ENCODE measurements around the gene PDSS2. TPM values are rescaled to one million over a fixed set of nuclear protein-coding genes. Genes with fewer than 3 reads are reported as not detected.
"Not testable (repeated sequence)": the region's sequence is repeated elsewhere in the genome, so short reads cannot be mapped to it uniquely, and the experiment has no call there.

Gene PDSS2
- total RNA-seq, 1 donor: 4.0 TPM

DNA sequence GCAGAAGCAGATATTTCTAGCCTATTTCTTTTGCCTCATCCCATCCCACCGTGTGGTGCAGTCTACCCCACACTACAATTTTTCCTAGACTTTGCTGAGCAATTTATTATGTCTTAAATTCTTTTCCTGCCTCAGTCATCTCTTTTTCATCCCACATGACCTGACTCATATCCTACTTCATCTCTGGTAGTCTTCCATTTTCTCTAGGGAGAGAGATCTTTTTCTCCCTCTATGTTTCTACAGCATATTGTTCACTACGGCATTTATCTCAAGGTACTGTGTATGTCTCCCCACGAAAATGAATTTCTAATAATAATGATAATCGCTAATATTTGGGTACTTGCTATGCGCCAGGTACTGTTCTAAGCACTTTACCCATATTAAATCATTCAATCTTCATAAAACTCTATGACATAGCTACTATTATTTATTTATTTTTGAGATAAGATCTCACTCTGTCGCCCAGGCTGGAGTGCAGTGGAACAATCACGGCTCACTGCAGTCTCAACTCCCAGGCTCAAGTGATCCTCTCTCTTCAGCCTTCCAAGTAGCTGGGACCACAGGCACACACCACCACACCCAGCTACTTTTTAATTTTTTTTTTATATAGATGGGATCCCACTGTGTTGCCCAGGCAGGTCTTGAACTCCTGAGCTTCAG lies 15.6 kb downstream of the PDSS2 start:
- H3K9me3 ChIP-seq (ENCODE audit: low read depth, low read length): peaks cover 11% of the 10 kb centered on the region
- H3K4me1 ChIP-seq (ENCODE audit: insufficient read depth, low read length): no peaks in the 10 kb centered on the region
- no peaks in the 10 kb centered on the region for H3K27me3 ChIP-seq (ENCODE audit: insufficient read depth, low read length)
- H3K4me3 ChIP-seq (ENCODE audit: low read length): no peak overlapping the region

DNA sequence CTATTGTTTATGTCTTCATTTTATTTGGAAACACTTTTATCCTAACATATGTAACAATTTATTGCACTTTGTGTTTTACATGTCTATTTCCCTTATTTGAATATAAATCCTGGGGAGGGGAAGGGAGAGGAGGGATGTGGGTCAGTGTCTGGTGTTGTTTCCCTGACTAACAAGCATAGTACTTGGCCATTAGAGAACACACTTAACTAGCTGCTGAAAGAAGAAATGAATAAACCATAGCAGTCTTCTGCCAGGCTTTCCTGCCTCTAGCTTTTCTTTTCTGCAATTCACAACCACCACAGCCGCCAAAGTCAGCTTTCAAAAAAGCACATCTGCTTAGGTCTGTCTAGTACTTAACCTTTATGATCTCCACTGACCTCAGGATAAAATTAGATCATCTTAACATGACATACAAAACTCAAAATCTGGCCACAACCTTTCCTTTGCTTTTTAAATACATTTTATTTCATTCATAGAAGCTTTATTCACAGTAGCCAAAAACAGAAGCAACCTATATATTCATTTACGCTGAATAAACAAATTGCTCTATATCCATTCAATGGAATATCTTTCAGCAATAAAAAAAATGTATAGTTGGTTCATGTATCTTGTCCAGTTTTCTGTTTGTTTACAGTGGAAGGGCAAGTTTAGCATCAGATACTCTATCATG lies 16.3 kb downstream of the PDSS2 start:
- Histone ChIP-seq H3K4me3 (ENCODE audit: low read length) (no peak overlapping the region), H3K4me1 (ENCODE audit: insufficient read depth, low read length) (no peaks in the 10 kb centered on the region), H3K27me3 (ENCODE audit: insufficient read depth, low read length) (no peaks in the 10 kb centered on the region), H3K9me3 (ENCODE audit: low read depth, low read length) (peaks cover 10% of the 10 kb centered on the region)

DNA sequence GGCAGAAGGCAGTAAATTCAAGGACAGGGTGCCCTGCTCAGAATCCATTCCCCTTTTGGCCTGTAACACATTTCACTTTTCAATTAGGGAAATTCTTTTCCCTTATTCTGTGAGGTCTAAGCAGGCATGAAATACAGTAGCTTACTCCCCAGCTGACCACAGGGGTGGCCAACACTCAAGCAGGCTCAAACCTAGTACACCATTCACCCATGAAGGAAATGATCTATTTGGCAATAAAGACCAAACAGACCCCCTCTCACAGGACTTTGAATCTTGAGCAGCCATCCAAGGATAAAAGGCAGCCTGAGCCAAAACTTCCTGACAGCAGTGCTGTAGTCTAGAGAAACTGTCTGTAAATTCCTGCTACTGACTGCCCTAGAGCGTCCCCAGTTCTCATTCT lies 17.7 kb downstream of the PDSS2 start:
- H3K4me3 ChIP-seq (ENCODE audit: low read length): no peak overlapping the region
- H3K9me3 ChIP-seq (ENCODE audit: low read depth, low read length): no peaks in the 10 kb centered on the region

DNA sequence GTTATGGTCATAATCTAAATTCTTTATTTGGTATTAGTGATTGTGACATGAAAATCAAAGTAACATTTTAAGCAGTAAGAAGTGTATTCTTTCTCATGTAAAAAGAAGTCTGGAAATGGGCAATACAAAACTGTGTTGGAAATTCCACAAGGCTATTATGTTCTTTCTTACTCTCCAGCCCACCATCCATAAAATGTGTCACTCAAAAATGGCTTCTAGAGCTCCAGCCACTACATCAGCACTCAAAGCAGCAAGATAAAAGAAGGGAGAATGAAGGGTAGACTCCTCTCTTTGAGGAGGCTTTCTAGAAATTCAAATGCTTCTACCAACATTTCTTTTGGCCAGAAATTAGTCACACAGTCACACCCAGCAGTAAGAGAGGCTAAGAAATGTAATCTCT lies 18.4 kb downstream of the PDSS2 start:
- Histone ChIP-seq H3K9me3 (ENCODE audit: low read depth, low read length) (no peaks in the 10 kb centered on the region), H3K4me3 (ENCODE audit: low read length) (no peak overlapping the region), H3K27me3 (ENCODE audit: insufficient read depth, low read length) (no peaks in the 10 kb centered on the region), H3K4me1 (ENCODE audit: insufficient read depth, low read length) (no peaks in the 10 kb centered on the region)

More for the DNA sequence above, 17.7 kb downstream of the PDSS2 start:
- Histone ChIP-seq H3K27me3 (ENCODE audit: insufficient read depth, low read length) (no peaks in the 10 kb centered on the region), H3K4me1 (ENCODE audit: insufficient read depth, low read length) (no peaks in the 10 kb centered on the region)

DNA sequence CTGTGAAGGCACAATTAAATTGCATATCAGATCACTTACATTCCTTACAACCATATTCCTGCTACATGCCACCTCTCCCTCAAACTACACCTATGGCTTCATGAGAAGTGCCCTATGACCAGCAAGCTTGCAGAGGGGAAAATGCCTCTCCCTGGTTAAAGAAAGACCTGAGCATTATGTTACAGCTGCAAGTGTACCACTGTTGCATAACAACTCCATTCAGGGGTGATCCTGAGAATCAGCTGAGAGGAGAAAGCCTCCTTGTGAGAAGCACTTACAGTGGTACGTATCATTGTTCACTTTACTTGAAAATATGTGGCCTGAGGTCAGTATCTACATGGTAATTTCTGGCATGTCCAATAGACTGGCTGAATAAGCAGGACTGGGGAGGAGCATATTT lies 20.0 kb downstream of the PDSS2 start:
- Histone ChIP-seq H3K27me3 (ENCODE audit: insufficient read depth, low read length) (no peaks in the 10 kb centered on the region), H3K9me3 (ENCODE audit: low read depth, low read length) (no peaks in the 10 kb centered on the region)

DNA sequence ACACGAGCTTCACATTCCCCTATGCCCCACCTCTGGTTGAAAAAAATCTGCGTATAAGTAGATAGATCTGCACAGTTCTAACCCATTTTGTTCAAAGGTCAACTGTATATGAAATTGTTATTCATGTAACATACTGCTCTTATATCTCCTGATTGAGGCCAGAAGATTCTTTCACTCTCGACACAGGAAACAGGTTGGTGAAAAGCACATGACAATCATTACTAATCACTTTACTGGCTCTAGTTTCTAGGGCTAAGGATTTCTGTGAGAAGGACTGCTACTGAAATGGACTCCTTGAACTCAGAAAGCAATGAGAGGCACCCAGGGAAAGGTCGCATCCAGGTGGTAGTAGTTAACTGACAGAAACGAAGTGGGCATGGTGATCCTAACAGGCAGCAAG lies 21.7 kb downstream of the PDSS2 start:
- no peaks in the 10 kb centered on the region for H3K4me1 ChIP-seq (ENCODE audit: insufficient read depth, low read length)
- H3K4me3 ChIP-seq (ENCODE audit: low read length): no peak overlapping the region
- H3K27me3 ChIP-seq (ENCODE audit: insufficient read depth, low read length): no peaks in the 10 kb centered on the region
- no peaks in the 10 kb centered on the region for H3K9me3 ChIP-seq (ENCODE audit: low read depth, low read length)

More for the DNA sequence above, 20.0 kb downstream of the PDSS2 start:
- Histone ChIP-seq H3K4me1 (ENCODE audit: insufficient read depth, low read length) (no peaks in the 10 kb centered on the region), H3K4me3 (ENCODE audit: low read length) (no peak overlapping the region)

DNA sequence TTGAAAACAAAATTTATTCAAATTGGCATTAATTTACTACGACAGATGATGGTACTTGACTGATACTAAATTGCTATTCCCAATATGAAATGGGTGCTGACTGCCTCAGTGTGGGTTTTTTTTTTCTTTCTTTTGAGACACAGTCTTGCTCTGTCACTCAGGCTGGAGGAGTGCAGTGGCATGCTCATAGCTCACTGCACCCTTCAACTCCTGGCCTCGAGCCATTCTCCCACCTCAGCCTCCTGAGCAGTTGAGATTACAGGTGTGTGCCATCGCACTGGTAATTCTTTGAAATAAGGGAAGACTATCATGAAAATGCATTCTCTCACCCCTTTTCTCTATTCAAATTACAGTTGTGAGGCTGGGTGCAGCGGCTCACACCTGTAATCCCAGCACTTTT lies 22.5 kb downstream of the PDSS2 start:
- no peaks in the 10 kb centered on the region for H3K4me1 ChIP-seq (ENCODE audit: insufficient read depth, low read length)
- H3K4me3 ChIP-seq (ENCODE audit: low read length): no peak overlapping the region
- H3K27me3 ChIP-seq (ENCODE audit: insufficient read depth, low read length): no peaks in the 10 kb centered on the region
- H3K9me3 ChIP-seq (ENCODE audit: low read depth, low read length): no peaks in the 10 kb centered on the region

DNA sequence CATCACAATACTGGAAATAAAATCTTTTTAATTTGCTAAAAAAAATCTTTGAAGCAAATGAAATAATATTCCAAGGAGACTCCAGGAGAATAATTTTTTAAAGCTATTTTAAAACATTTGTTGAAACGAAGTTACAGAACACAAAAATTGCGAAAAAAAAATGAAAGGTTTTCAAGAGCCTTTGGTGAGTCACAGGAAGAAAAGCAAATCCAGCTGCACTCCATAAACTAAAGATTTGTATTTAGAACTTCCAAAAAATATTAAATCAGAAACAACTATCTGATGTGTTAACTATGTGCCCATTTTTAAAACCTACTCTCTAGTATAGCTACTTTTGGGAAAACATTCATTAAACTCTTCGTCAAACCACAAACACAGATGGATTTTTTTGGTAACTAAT lies 23.6 kb downstream of the PDSS2 start:
- no peak overlapping the region for H3K4me3 ChIP-seq (ENCODE audit: low read length)
- no peaks in the 10 kb centered on the region for H3K4me1 ChIP-seq (ENCODE audit: insufficient read depth, low read length)
- H3K9me3 ChIP-seq (ENCODE audit: low read depth, low read length): no peaks in the 10 kb centered on the region
- H3K27me3 ChIP-seq (ENCODE audit: insufficient read depth, low read length): no peaks in the 10 kb centered on the region

DNA sequence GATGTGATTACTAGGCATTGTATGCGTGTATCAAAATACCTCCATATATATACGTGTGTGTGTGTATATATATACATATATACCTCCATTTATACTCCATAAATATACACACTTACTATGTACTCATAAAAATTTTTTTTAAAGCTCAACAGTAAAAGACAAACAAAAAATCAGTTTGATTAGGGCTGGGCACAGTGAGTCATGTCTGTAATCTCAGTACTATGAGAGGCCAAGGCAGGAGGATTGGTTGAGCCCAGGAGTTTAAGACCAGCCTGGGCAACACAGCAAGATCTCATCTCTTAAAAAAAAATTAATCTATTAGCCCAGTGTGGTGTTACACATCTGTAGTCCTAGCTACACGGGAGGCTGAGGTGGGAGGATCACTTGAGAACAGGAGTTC lies 24.6 kb downstream of the PDSS2 start:
- no peaks in the 10 kb centered on the region for H3K4me1 ChIP-seq (ENCODE audit: insufficient read depth, low read length)
- no peak overlapping the region for H3K4me3 ChIP-seq (ENCODE audit: low read length)
- H3K27me3 ChIP-seq (ENCODE audit: insufficient read depth, low read length): no peaks in the 10 kb centered on the region
- no peaks in the 10 kb centered on the region for H3K9me3 ChIP-seq (ENCODE audit: low read depth, low read length)

DNA sequence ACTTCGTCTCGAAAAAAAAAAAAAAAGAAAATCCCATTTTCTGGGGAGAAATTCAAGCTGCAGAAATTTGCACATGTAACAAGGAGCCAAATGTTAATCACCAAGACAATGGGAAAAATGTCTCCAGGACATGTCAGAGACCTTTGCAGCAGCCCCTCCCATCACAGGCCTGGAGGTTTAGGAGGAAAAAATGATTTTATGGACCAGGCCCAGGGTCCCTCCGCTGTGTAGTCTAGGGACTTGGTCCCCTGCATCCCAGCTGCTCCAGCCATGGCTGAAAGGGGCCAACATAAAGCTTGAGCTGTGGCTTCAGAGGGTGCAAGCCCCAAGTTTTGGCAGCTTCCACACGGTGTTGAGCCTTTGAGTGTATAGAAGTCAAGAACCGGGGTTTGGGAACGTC lies 33.4 kb downstream of the PDSS2 start:
- not testable (repeated sequence) for H3K9me3 ChIP-seq (ENCODE audit: low read depth, low read length); H3K4me1 ChIP-seq (ENCODE audit: insufficient read depth, low read length); H3K27me3 ChIP-seq (ENCODE audit: insufficient read depth, low read length); H3K4me3 ChIP-seq (ENCODE audit: low read length)

DNA sequence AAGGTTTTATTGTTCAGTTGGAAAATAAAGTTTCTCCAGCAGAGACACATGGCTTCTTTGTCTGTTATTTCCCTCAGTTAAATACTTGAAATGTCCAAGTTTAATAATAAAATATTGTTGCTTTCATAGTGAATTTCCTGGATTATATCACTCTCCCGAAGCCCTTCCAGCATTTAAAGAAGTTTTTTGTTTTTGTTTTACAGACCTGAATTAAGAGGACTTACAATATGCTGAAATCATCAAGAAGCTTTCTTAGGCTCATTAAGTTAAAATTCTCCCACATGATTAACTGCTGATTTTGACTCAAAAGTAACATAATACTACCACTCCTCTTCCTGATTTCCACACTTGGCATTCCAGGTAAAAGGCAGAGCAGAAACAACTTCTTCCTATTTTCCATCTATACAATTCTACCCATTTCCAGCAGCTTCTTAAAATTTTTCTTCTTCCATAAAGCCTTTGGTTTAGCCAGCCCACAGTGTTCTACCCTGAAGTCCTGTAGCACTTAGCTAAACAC lies 35.8 kb downstream of the PDSS2 start:
- Histone ChIP-seq H3K27me3 (ENCODE audit: insufficient read depth, low read length) (no peaks in the 10 kb centered on the region), H3K4me3 (ENCODE audit: low read length) (no peak overlapping the region), H3K9me3 (ENCODE audit: low read depth, low read length) (no peaks in the 10 kb centered on the region), H3K4me1 (ENCODE audit: insufficient read depth, low read length) (no peaks in the 10 kb centered on the region)

DNA sequence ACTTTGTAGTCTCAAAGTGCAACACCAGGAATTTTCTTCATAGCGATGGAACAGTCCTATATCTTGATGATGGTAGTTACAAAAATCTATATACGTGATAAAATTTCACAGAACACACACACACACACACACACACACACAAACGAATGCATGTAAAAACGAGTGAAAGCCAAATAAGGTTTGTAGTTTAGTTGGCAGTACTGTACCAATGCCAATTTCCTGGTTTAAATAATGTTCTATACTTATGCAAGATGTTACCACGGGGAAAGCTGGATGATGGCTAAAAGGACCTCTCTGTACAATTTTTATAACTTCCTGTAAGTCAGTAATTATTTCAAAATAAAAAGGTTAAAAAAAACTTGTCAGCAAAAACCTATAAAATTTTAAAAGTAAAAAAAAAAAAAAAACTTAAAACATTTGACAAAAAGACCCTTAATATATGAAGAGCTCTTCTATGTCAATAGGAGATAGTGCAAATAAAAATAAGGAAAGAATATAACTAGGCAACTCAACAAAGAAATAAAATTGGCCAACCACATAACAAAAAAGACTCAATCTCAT lies 37.6 kb downstream of the PDSS2 start:
- Histone ChIP-seq H3K4me1 (ENCODE audit: insufficient read depth, low read length) (no peaks in the 10 kb centered on the region), H3K9me3 (ENCODE audit: low read depth, low read length) (no peaks in the 10 kb centered on the region), H3K27me3 (ENCODE audit: insufficient read depth, low read length) (no peaks in the 10 kb centered on the region), H3K4me3 (ENCODE audit: low read length) (no peak overlapping the region)

DNA sequence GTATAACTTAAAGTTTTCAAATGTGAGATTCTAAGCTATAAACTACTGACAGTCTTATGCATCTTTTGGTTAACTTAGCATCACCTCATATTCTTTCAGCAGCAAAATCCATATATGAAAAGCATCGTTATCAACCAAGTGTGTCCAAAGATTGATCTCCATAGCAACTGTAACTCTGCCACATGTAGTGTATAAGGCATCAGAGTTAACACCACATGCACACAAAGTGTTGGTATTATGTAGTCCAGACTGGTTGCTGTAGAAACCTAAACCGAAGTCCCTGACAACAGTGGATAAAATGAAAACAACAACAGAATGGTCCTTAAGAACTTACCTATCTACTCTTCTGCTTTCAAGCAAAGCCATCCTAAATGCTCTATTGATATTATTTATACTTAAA lies 39.6 kb downstream of the PDSS2 start:
- H3K4me3 ChIP-seq (ENCODE audit: low read length): no peak overlapping the region

DNA sequence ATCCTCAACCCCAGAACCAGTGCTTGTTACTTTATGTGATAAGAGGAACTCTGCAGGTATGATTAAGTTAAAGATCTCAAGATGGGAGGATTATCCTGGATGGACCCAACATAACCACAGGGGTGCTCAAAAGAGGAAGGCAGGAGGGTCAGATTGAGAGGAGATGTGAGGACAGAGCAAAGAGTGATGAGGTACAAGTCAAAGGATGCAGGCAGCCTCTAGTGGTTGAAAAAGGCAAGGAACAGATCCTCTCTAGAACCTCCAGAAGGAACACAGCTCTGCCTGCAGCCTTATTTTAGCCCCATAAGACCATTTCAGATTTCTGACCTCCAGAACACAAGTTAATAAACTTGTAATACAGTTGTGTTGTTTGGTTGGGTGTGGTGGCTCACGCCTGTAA lies 41.2 kb downstream of the PDSS2 start:
- Histone ChIP-seq H3K9me3 (ENCODE audit: low read depth, low read length) (no peaks in the 10 kb centered on the region), H3K4me3 (ENCODE audit: low read length) (no peak overlapping the region), H3K4me1 (ENCODE audit: insufficient read depth, low read length) (no peaks in the 10 kb centered on the region), H3K27me3 (ENCODE audit: insufficient read depth, low read length) (no peaks in the 10 kb centered on the region)

More for the DNA sequence above, 39.6 kb downstream of the PDSS2 start:
- Histone ChIP-seq H3K9me3 (ENCODE audit: low read depth, low read length) (no peaks in the 10 kb centered on the region), H3K4me1 (ENCODE audit: insufficient read depth, low read length) (no peaks in the 10 kb centered on the region), H3K27me3 (ENCODE audit: insufficient read depth, low read length) (no peaks in the 10 kb centered on the region)

DNA sequence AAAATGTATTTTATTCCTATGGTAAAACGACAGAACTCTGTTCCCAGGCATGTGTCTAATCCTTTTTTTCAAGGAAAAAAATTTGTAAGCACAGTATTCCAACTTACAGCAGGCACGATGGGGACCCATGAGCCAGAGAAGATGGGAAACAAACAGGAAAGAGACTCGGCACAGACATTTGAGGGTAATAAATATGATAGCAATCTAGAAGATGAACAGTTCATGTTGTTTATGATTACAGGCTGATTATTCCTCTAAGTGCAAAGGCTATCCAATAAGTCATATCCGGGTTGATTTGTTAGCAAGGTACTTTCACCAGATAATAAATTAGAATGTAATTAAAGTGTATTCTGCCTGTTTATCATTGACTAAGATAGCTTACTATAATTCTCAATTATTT lies 43.2 kb downstream of the PDSS2 start:
- Histone ChIP-seq H3K4me3 (ENCODE audit: low read length) (no peak overlapping the region), H3K9me3 (ENCODE audit: low read depth, low read length) (no peaks in the 10 kb centered on the region), H3K4me1 (ENCODE audit: insufficient read depth, low read length) (no peaks in the 10 kb centered on the region), H3K27me3 (ENCODE audit: insufficient read depth, low read length) (no peaks in the 10 kb centered on the region)

All from mononuclear cell (primary cell).